Endometrial microvascular endothelial cells (primary cell): ENCODE results near the gene OAS2. TPM values are rescaled to one million over a fixed set of nuclear protein-coding genes. Genes with fewer than 3 reads are reported as not detected.
"Not testable (repeated sequence)": the region's sequence is repeated elsewhere in the genome, so short reads cannot be mapped to it uniquely, and the experiment has no call there.

Experiments
- in situ Hi-C: cut with HindIII; loops from 2 replicates; pipeline ENCODE4 v1.10.0; 2017; ENCODE audit warnings: low sequenced_read_pairs, low pct_unique_long_range_greater_than_20kb; ENCODE audit errors: inconsistent ontology term
- total RNA-seq: library from RNA; depleted of rRNA; stranded (reverse); fragments of >200 nt; gene quantifications from one replicate; pipeline ENCODE4 v1.2.3, GENCODE V29; 2015; ENCODE audit errors: inconsistent ontology term

The OAS2 gene
- total RNA-seq, 1 donor from 2014 or later = 50.3 TPM

GRCh38 chr12:112947761-112948160 is 30.6 kb upstream of the OAS2 start:
- in situ Hi-C loops = no loop called here

- in situ Hi-C loops = no loop called here
Observed at GRCh38 chr12:112948806-112949205, 29.5 kb upstream of the OAS2 start.

- in situ Hi-C loops = no loop called here
Observed at GRCh38 chr12:112950701-112951100, 27.6 kb upstream of the OAS2 start.

GRCh38 chr12:112957125-112957524 is 21.2 kb upstream of the OAS2 start:
- in situ Hi-C loops = not testable (repeated sequence)

GRCh38 chr12:112961074-112961473 is 17.2 kb upstream of the OAS2 start:
- in situ Hi-C loops = no loop called here

- in situ Hi-C loops = no loop called here
Observed at GRCh38 chr12:112961536-112961935, 16.8 kb upstream of the OAS2 start.

- in situ Hi-C loops = no loop called here
Observed at GRCh38 chr12:112962561-112962960, 15.8 kb upstream of the OAS2 start.

GRCh38 chr12:112963227-112963861 is 15.0 kb upstream of the OAS2 start:
- in situ Hi-C loops = no loop called here

- in situ Hi-C loops = no loop called here
Observed at GRCh38 chr12:112964067-112964670, 14.2 kb upstream of the OAS2 start.

GRCh38 chr12:112964915-112965314 is 13.4 kb upstream of the OAS2 start:
- in situ Hi-C loops = no loop called here

GRCh38 chr12:112965643-112966042 is 12.7 kb upstream of the OAS2 start:
- in situ Hi-C loops = no loop called here

- in situ Hi-C loops = no loop called here
Observed at GRCh38 chr12:112967306-112967705, 11.0 kb upstream of the OAS2 start.

- in situ Hi-C loops = no loop called here
Observed at GRCh38 chr12:112967858-112968257, 10.5 kb upstream of the OAS2 start.

GRCh38 chr12:112969547-112970306 is 8.6 kb upstream of the OAS2 start:
- in situ Hi-C loops = no loop called here

- in situ Hi-C loops = no loop called here
Observed at GRCh38 chr12:112970391-112970790, 7.9 kb upstream of the OAS2 start.

GRCh38 chr12:112971248-112971647 is 7.1 kb upstream of the OAS2 start:
- in situ Hi-C loops = no loop called here

- in situ Hi-C loops = no loop called here
Observed at GRCh38 chr12:112973011-112973735, 5.1 kb upstream of the OAS2 start.

- in situ Hi-C loops = no loop called here
Observed at GRCh38 chr12:112973818-112974231, 4.5 kb upstream of the OAS2 start.

- in situ Hi-C loops = no loop called here
Observed at GRCh38 chr12:112974904-112975303, 3.4 kb upstream of the OAS2 start.

- in situ Hi-C loops = no loop called here
Observed at GRCh38 chr12:112977139-112977538, 1.2 kb upstream of the OAS2 start.
